ENCODE data around the gene METTL4. TPM values are rescaled to one million over a fixed set of nuclear protein-coding genes. Genes with fewer than 3 reads are reported as not detected.
A peak's percentile ranks its signal among the peaks of the same experiment; 100 is the strongest.

Gene METTL4
- polyA plus RNA-seq = 11.6 TPM

- peak within 1 kb of the TSS; percentile 97 to 99 (median 98) for H3K27ac Mint-ChIP-seq
Observed at GRCh38 chr18:2571200-2572170, at the start of gene METTL4, which contains the start of gene NDC80. TSS of gene METTL4 (minus strand) at chr18:2571505. CDS start at chr18:2567216, 4,289 bp downstream. TSS of gene NDC80 (plus strand) at chr18:2571557. CDS start at chr18:2572986, 1,429 bp downstream.

GRCh38 chr18:2618009-2618408 lies 46.7 kb upstream of the METTL4 start:
- peaks cover 0 to 4% (median 3%) of the 10 kb centered on the region in 3 donors for H3K4me1 Mint-ChIP-seq
- H3K4me3 Mint-ChIP-seq = no peak overlapping the region
- peaks cover 3% of the 10 kb centered on the region for H3K36me3 Mint-ChIP-seq
- no peak overlapping the region for H3K27ac Mint-ChIP-seq
- no peaks in the 10 kb centered on the region for H3K27me3 Mint-ChIP-seq
- H3K9me3 Mint-ChIP-seq = peaks cover 0 to 9% (median 7%) of the 10 kb centered on the region in 3 donors

More at GRCh38 chr18:2571200-2572170, at the start of gene METTL4, which contains the start of gene NDC80:
- H3K36me3 Mint-ChIP-seq = peaks cover 3% of the 10 kb centered on the region
- H3K4me3 Mint-ChIP-seq = peak within 1 kb of the TSS; percentile 98 to 100 (median 99)
- H3K4me1 Mint-ChIP-seq = peaks cover 36 to 58% (median 37%) of the 10 kb centered on the region in 3 donors
- H3K27me3 Mint-ChIP-seq = no peaks in the 10 kb centered on the region
- no peaks in the 10 kb centered on the region for H3K9me3 Mint-ChIP-seq

- Mint-ChIP-seq H3K27ac (no peak overlapping the region), H3K36me3 (peaks cover 6% of the 10 kb centered on the region), H3K27me3 (no peaks in the 10 kb centered on the region), H3K4me3 (no peak overlapping the region), H3K4me1 (peaks cover 0 to 4% (median 4%) of the 10 kb centered on the region in 3 donors), H3K9me3 (peaks cover 0 to 9% (median 7%) of the 10 kb centered on the region in 3 donors)
Observed at GRCh38 chr18:2617401-2617998, 46.2 kb upstream of the METTL4 start.

- Mint-ChIP-seq H3K27me3 (no peaks in the 10 kb centered on the region), H3K9me3 (peaks cover 0 to 9% (median 7%) of the 10 kb centered on the region in 3 donors), H3K4me3 (no peak overlapping the region), H3K4me1 (peaks cover 0 to 5% (median 3%) of the 10 kb centered on the region in 3 donors), H3K27ac (no peak overlapping the region), H3K36me3 (peaks cover 7% of the 10 kb centered on the region)
Observed at GRCh38 chr18:2612996-2613395, 41.7 kb upstream of the METTL4 start.

GRCh38 chr18:2610549-2610948 lies 39.2 kb upstream of the METTL4 start:
- Mint-ChIP-seq H3K36me3 (peaks cover 4% of the 10 kb centered on the region), H3K4me3 (no peak overlapping the region), H3K27me3 (no peaks in the 10 kb centered on the region), H3K4me1 (peaks cover 7 to 11% (median 11%) of the 10 kb centered on the region in 3 donors), H3K27ac (no peak overlapping the region), H3K9me3 (peaks cover 0 to 9% (median 7%) of the 10 kb centered on the region in 3 donors)

GRCh38 chr18:2609604-2610003 lies 38.3 kb upstream of the METTL4 start:
- no peaks in the 10 kb centered on the region for H3K9me3 Mint-ChIP-seq
- peaks cover 16 to 20% (median 19%) of the 10 kb centered on the region in 3 donors for H3K4me1 Mint-ChIP-seq
- H3K27ac Mint-ChIP-seq = peak overlapping the region in 1 of 3 donors; percentile 53
- no peaks in the 10 kb centered on the region for H3K27me3 Mint-ChIP-seq
- H3K36me3 Mint-ChIP-seq = peaks cover 4% of the 10 kb centered on the region
- no peak overlapping the region for H3K4me3 Mint-ChIP-seq

- Mint-ChIP-seq H3K36me3 (no peaks in the 10 kb centered on the region), H3K27ac (peak overlapping the region; percentile 35 to 78 (median 59)), H3K4me1 (peaks cover 22 to 30% (median 25%) of the 10 kb centered on the region in 3 donors)
Observed at GRCh38 chr18:2606335-2606734, 35.0 kb upstream of the METTL4 start.

GRCh38 chr18:2602844-2603243 lies 31.5 kb upstream of the METTL4 start:
- H3K9me3 Mint-ChIP-seq = no peaks in the 10 kb centered on the region
- no peak overlapping the region for H3K4me3 Mint-ChIP-seq
- H3K27me3 Mint-ChIP-seq = no peaks in the 10 kb centered on the region
- H3K27ac Mint-ChIP-seq = peak overlapping the region in 2 of 3 donors; percentile 4 to 15
- peaks cover 2% of the 10 kb centered on the region for H3K36me3 Mint-ChIP-seq
- H3K4me1 Mint-ChIP-seq = peaks cover 22 to 30% (median 25%) of the 10 kb centered on the region in 3 donors

More at GRCh38 chr18:2606335-2606734, 35.0 kb upstream of the METTL4 start:
- H3K9me3 Mint-ChIP-seq = no peaks in the 10 kb centered on the region
- H3K4me3 Mint-ChIP-seq = peak overlapping the region in 2 of 4 donors; percentile 58 to 73
- H3K27me3 Mint-ChIP-seq = no peaks in the 10 kb centered on the region

- no peaks in the 10 kb centered on the region for H3K9me3 Mint-ChIP-seq
- peaks cover 2% of the 10 kb centered on the region for H3K36me3 Mint-ChIP-seq
- no peaks in the 10 kb centered on the region for H3K27me3 Mint-ChIP-seq
- H3K4me3 Mint-ChIP-seq = no peak overlapping the region
- peak overlapping the region in 1 of 3 donors; percentile 23 for H3K27ac Mint-ChIP-seq
- H3K4me1 Mint-ChIP-seq = peaks cover 2 to 8% (median 5%) of the 10 kb centered on the region in 3 donors
Observed at GRCh38 chr18:2597639-2598038, 26.3 kb upstream of the METTL4 start.

GRCh38 chr18:2590303-2590702 lies 19.0 kb upstream of the METTL4 start:
- Mint-ChIP-seq H3K9me3 (no peaks in the 10 kb centered on the region), H3K27ac (peak overlapping the region; percentile 29 to 84 (median 47)), H3K36me3 (peaks cover 4% of the 10 kb centered on the region), H3K4me3 (peak overlapping the region in 3 of 4 donors; percentile 10 to 53 (median 44)), H3K27me3 (no peaks in the 10 kb centered on the region), H3K4me1 (peaks cover 10 to 16% (median 14%) of the 10 kb centered on the region in 3 donors)

GRCh38 chr18:2589345-2590068 lies 18.2 kb upstream of the METTL4 start:
- peak overlapping the region in 2 of 4 donors; percentile 44 to 52 for H3K4me3 Mint-ChIP-seq
- H3K27ac Mint-ChIP-seq = peak overlapping the region in 1 of 3 donors; percentile 84
- peaks cover 10 to 16% (median 14%) of the 10 kb centered on the region in 3 donors for H3K4me1 Mint-ChIP-seq

GRCh38 chr18:2588666-2589344 lies 17.5 kb upstream of the METTL4 start:
- Mint-ChIP-seq H3K4me1 (peaks cover 10 to 16% (median 14%) of the 10 kb centered on the region in 3 donors), H3K27me3 (no peaks in the 10 kb centered on the region)

More at GRCh38 chr18:2589345-2590068, 18.2 kb upstream of the METTL4 start:
- Mint-ChIP-seq H3K27me3 (no peaks in the 10 kb centered on the region), H3K9me3 (no peaks in the 10 kb centered on the region), H3K36me3 (peaks cover 4% of the 10 kb centered on the region)

GRCh38 chr18:2587788-2588187 lies 16.5 kb upstream of the METTL4 start:
- Mint-ChIP-seq H3K4me3 (no peak overlapping the region), H3K9me3 (no peaks in the 10 kb centered on the region), H3K36me3 (peaks cover 4% of the 10 kb centered on the region), H3K27ac (peak overlapping the region in 1 of 3 donors; percentile 85), H3K27me3 (no peaks in the 10 kb centered on the region), H3K4me1 (peaks cover 10 to 16% (median 14%) of the 10 kb centered on the region in 3 donors)

More at GRCh38 chr18:2588666-2589344, 17.5 kb upstream of the METTL4 start:
- H3K4me3 Mint-ChIP-seq = no peak overlapping the region
- no peaks in the 10 kb centered on the region for H3K9me3 Mint-ChIP-seq
- peaks cover 4% of the 10 kb centered on the region for H3K36me3 Mint-ChIP-seq
- peak overlapping the region in 1 of 3 donors; percentile 74 for H3K27ac Mint-ChIP-seq

Measured in IgD-negative memory B cell (primary cell).